ENCODE data around the gene BRD7.

The BRD7 gene

DNA sequence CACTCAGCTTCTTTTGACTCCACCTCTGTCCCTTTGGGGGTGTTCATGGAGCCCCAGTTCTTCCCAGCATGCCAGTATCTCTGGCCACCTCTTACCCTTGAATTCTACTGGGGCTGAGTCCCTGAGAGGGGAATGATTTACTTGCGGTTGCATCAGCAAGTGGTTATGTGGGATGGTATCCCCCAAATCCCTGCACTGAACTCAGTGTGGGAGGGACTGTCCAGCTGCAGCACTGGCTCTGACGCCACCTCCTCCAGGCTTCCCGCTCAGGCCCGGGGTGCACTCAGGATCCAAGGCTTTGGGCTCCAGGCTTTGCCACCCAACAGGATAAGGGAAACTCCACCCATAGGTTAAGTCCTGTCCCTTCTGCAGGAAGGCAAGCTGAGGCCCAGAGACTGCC is 21.1 kb upstream of the BRD7 start:
- DNase-seq (ENCODE audit: low read depth): no peak

DNA sequence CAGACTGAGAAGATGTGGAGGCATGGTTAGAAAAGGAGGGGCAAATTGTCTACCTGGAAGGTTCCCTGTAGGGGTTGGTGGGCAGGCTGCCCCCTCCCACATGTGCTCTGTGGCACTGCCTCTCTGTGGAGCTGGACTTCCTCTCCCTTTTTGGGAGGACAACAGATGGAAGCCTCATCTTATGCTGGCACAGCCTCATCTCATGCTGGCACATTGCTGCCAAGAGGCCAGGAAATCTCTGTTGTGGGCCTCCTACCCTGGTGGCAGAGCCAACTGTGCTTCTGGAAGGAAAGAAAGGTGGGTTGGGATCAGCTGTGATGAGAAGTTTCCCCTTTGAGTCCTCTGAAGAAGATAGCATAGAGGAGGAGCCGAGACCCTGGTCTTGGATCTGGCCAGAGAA is 19.7 kb upstream of the BRD7 start:
- DNase-seq (ENCODE audit: low read depth): no peak

DNA sequence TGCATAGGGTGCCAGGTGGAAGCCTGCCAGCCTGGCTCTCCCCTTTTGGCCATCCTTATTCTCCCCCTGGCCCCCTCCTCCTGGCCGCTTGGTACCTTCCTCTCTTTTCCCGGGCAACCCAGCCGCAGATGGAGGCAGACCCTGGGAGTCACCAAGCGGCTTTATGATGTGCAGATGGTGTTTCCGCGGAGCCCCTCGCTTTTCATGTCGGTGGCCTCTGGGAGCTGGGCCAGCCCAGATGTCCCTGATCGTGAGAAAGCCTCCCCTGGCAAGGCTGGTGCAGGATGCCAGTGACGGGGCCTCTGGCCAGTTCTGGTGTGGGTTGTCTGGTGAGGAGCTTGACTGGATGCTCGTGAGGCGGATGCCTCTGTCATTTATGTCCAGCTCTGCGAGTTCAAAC is 18.0 kb upstream of the BRD7 start:
- no peak for DNase-seq (ENCODE audit: low read depth)

DNA sequence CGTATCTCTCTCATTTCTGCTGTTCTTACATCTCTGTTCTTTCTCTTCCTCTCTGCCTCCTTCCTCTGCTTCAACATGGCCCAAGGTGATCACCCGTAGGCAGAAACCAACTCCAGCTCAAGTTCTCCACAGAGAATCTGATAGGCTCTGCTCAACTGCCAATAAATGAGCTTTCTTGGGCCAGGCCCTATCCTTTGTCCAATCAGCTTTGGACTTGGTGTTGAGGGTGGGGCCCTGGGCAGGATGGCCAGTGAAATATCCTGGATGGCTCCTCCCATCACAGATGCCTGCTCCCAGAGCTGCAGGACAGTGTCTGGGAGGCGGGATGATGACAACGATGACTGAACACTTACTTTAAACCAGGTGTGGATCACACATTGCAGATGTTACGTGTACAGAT is 17.4 kb upstream of the BRD7 start:
- no peak for DNase-seq (ENCODE audit: low read depth)

DNA sequence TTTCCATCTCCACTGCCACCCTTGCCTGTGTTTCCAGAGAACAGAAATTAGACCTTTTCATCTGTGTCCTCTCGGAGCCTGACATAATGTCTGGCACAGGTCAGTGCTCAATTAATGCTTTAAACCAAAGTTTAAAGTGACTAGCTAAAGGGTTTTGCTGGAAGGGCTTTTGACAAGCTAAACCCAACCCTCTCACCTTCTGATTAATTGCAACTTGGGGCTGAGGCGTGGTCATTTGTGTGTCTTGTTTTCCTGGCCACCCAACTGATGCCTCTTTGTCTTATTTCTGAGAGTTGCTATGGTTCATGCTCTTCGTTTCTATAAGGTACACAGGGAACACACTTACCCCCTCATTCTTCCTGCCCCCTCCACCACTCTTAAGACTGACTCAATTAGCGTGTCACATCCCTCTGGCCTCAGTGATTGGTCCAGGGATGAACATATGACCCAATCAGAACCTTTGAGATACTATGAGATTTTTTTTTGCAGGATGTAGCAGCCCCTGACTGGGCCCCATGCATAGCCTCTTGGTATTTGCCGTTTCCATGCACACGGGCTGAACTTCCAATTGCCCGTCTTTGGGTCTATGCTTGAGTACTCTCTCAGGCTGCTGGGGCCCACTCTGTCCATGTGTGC is 15.8 kb upstream of the BRD7 start:
- DNase-seq (ENCODE audit: low read depth): no peak

DNA sequence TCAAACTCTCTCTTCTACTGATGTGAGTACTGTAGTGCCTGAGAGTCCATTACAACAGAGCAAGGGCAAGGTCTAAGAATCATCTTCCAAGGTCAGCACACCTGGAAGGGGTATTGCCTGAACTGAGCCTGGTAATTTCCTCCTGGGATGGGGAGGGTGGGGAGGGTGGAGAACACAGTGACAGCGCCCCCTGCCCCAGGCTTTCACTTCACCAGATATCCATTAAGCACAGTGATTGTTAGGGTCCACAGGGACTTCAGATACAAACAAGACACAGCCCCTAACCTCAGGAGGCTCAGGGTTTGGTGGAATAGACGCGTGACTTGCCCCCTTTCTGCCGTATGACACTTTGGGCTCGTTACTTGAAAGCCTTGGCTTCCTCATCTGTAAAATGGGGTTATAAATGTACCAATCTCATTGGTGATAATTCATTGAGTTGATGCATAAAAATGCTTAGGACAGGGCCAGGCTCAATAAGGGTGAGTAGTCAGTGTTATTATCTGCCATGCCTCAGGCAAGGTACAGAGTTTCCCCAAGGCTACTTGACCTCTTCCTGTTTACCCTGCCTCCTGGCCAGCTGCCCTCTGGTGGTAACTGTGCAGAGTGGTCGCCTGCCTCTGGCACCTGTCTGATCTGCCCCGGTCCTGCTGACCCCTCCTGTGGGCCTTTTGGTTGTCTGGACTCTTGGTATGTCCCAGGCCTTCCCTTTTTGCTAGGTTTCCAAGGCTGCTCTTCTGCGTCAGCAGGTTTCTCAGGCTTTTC is 13.1 kb upstream of the BRD7 start:
- no peak for DNase-seq (ENCODE audit: low read depth)

DNA sequence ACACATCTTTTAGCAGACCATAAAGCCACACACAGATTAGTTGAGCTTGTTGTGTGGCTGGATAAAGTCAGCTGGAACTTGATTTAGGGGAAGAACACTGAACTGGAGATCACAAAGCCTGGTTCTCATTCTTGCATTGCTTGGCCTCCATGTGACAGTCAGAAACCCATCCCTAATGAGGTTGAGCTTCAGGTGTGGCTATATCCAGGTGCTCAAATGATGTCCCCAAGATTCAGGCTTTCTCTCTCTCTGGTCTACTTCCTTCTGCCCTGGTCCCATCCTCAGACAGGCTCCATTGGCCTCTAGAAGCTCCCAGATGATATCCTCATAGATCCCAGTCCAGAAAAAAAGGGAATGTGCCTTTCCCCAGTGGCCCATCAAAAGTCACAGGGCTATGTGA is 9.6 kb upstream of the BRD7 start:
- DNase-seq (ENCODE audit: low read depth): no peak

DNA sequence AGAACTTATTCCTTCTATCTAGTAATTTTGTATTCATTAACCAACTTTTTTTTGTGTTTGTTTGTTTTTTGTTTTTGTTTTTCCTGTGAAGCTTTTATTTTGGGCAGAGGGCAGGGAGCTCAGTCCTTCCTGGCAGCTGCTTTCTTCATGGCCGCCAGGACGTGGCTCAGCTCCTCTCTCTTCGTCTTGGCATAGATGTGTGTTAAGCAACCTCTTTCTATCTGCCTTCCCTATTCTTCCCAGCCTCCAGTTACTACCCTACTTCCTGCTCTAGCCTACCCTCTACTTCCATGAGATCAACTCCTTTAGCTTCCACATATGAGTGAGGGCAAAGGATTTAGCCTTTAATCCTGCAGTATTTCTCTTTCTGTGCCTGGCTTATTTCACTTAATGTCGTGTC is 8.2 kb upstream of the BRD7 start:
- DNase-seq (ENCODE audit: low read depth): no peak

DNA sequence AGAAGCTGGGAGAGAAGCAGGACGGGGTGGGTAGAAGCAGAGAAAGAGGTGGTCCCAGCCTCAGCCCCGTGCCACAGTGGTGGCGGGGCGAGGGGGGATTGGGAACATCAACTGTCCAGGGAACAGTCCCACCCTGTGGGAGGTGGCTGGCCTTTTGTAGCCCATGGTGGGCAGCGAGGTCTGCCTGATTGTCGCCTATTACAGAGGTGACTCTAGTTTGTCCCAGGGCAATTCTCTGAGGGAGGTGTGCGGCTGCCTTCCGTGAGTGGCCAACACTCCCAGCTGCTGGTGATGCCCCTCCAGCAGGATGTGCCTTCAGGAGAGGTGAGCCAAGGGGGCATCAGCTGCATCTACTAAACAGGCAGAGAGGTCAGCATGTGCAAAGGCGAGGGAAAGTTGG is 5.0 kb upstream of the BRD7 start:
- DNase-seq (ENCODE audit: low read depth): no peak

DNA sequence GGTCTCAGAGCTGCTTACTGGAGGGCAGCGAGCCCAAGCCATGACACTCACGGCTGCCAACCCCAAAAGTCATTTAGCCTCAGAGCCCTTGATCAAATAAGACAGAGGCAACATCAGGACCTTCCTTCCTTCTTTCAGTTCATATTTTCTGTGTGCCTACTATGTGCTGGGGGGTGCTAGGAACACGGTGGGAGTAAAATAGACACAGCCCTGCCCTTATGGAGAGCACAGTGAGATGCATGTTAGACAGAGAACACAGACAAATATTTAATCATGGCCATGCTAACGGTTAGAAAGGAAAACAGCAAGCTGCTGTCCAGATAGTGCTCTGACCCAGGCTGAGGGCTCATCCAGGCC is 4.5 kb upstream of the BRD7 start:
- no peak for DNase-seq (ENCODE audit: low read depth)

DNA sequence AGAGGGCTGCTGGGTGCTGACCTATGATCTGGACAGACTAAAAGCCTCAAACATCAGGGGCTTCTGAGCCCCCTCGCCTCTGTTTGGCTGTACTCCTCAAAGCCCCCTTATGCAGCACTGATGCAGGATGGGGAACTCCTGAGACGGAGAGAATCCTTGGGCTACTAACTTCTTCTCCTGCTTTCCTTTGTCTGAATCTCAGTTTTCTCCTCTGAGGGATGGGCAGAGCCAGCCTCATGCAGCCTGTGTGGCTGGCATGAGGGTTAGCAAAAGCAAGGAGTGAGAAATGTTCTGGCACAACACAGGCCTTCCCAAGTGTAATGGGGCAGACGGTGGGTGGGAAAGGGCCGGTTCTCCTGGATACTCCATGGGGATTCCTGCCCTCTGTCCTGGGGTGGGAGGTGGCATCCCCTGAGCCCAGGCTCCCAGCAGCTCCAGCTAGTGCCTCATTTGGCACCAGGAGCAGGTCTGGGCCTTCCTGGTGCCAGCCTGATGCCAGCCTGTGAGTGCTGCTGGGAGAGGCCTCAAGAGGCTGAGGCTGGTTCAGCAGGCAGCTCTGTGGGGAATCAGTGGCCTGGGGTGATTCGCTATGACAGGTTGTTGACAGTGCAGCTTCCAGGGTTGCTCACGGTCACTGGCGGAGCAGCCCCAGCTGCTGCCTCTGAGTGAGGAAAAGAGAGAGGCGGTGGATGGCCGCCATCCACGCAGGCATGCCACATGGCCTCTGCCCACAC is 4.0 kb upstream of the BRD7 start:
- no peak for DNase-seq (ENCODE audit: low read depth)

DNA sequence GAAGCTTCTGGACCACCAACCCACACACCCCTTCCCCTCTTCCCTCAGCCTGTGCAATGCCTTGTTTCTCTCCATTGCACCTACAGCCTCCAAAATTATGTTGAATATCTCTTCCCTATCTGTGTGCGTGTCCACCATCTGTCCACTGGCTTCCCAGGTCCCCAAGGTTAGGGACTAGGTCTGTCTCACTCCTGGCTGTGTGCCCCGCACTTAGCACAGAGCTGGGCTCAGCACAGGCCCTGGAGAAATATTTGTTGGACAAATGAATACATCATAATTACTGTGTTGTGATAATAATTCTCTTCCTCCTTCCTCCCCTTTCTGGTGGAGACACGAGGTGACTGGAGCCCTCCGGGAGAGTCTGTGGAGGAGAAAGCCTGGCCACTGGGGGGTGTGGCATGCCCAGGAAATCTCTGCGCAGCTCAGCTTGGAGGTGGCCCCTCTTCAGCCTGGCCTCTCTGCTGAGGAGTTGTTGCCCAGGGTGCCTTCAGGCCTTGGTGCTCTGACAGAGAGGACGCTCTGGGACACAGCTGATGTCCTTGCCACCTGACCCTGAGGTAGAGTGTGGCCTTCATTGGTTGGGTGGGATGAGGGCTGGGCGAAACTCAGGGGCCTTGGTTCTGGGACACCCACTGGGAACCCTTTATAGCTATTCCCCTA is 3.3 kb upstream of the BRD7 start:
- DNase-seq (ENCODE audit: low read depth): no peak

DNA sequence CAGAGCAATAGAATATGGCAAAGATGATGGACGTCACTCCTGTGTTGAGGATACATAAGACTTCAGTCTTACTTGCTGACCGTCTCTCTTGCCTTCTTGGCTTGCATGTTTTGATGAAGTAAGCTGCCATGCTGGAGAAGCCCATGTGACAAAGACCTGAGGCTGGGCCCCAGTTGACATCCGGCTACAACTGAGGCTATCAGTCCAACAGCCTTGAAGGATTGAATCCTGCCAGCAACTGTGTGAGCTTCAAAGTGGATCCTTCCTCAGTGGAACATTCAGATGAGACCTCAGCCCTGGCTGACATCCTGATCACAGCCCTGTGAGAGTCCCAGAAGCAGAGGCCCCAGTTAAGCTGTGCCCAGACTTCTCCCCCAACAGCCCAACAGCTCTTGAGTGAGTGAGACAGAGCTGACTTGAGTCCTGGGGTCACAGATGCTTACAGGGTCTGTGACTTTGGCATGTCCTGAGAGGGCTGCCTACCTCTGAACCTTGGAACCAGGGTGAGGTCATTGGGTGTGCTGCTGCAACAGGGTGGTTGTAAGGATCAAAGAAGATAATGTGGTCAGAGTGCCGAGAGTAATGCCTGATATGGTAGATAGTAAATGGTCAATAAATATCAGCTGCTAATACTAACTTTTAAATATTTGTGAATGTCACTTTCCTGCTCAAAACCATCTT is 2.4 kb upstream of the BRD7 start:
- DNase-seq (ENCODE audit: low read depth): no peak

DNA sequence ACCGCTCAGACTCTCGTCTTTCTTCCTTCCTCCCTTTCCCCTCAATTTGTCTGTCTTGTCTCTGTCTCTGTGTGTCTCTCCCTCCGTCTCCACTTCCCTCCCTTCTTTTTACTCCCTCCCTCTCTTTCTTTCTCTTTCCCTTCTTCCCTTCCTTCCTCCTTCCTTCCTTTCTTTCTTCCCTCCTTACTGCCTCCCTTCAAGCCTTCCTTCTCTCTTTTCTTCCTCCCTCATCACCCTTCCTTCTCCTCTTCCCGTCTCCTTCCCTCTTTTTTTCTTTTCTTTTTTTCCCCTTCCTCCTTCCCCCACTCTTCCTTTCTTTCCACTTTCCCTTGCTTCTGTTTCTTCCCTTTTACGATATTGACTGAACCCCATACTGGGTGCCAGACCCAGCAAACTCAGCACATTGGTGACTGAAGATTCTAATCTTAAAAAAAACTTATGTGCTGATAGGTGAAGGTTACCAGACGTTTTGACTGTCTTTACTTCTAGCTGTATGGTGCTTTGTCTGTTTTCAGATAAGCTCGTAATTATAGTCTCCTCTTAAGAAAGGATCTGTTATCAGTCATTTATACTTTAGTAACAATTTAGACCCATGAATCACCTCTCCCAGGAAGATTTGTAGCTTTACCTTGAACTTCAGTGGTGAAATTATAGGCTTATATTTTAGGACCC is 481 bp upstream of the BRD7 start:
- DNase-seq (ENCODE audit: low read depth): no peak

DNA sequence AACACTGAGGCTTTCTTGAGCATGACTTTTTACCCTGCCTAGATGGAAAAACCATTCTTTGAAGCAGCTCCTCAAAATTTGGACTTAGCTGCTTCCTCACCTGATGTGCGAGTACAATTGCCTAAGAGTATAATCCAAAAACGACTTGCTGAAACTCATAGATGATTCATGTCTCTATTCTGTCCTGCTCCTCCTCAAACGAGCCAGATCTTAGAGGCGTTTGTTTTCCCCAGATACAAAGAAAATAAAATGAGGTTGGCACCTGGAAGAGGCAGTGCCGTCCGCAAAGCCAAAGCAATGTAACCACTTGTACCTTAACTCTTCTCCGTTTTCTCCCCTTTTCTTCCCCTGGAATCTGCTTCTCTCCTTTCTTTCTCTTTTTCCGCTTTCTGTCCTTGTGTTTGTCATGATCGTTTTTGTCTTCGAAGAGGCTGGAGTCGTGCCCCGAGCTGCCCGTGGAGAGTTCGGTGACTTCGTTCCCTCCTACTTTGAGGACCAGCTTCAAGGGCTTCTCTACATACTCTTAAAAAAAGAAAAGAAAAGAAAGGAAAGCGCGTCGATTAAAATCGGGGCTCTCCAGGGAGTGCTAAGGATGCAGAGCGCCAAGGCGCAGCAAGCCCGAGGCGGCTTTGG is 895 bp downstream of the BRD7 start:
- DNase-seq (ENCODE audit: low read depth): no peak

DNA sequence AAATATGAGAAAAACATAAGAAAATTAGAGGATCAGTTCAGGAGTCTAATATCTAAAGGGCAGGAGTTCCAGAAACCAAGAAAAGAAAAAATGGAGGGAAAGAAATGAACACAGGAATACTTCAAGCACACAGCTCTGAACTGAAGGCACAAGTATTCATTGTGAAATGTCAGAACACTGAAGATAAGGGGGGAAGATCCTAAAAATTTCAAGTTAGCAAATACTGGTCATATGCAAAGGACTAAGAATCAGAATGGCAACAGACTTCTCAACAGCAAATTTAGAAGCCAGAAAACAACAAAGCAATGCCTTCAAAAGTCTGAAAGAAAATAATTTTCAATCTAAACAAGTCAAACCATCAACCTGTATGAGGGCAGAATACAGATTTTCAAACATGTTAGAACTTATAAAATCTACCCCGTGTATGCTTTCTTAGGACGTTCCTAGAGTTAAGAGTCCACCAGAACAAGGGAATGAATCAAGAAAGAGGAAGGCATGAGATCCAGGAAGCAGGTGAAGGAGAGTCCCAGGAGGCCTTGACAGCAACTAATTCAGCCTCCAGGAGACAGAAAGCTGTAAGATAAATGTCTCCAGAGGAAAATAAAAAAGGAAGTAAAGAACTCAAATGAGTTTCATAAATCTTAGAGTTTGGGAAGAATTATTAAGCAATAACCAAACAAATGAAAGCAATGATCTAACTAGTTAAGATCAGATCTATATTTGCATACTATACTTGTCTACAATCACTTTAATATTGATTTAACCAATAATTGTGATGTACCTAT is 2.8 kb downstream of the BRD7 start:
- no peak for DNase-seq (ENCODE audit: low read depth)

DNA sequence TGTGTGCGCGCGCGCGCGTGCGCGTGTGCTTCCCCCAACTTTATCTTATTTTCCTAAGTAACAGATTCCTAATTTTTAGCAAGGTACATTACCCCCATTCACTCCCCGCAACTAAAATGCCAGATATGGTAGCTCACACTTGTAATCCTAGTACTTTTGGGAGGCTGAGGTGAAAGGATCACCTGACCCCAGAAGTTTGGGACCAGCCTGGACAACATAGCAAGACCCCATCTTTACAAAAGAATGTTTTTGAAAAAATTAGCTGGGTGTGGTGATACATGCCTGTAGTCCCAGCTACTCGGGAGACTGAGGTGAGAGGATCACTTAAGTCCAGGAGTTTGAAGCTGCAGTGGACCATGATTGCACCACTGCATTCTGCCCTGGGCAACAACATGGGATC is 5.1 kb downstream of the BRD7 start:
- DNase-seq (ENCODE audit: low read depth): no peak

DNA sequence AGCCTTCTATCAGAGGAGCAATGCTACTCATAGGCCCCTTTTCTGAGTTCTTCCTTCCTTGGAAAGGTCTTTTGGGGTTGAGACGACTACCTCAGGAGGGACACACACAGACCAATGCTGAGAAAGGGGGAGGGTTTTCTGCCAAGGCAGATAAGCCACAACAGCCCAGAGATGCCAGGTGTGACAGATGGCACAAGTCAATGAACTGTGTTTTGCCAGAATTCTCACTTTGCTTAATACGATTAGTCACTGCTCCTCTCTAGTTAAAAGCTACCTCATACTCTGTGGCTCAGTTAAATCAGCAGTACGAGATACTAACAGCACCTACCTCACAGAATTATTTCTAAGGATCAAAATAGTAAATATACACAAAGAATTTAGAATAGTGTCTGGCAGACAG is 8.0 kb downstream of the BRD7 start:
- DNase-seq (ENCODE audit: low read depth): no peak

DNA sequence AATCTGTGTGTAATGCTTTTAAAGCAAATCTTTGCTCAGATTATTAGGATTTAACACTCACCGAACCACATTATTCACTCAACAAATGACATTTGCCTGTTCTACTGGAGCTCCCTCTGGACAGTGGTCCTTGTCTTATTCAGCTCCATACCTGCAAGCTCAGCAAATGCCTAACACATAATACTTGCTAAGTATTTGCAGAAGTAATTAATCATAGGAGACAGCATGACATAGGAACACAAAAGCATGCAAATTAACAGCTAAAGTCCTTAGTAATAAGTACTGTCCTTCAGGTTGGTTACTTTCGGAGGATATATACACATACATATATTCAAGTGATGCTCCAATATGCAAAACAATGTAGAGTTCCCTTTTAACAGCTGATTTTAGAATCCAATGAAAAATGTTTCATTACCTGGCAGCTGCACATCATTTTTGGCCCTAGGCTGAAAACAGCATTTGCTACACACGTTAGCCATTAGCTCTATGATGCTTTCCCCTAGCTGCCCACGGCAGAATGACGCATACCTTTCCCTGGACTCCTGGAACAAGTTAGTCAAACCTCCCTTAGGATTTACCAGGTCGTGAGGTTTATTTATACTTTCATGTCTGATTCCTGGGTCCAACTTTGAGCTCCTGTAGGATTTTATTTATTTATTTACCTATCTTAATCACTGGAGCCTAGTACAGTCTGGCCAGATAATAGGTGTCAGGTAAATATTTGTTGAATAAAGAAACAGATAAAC is 8.6 kb downstream of the BRD7 start:
- peak; percentile 47 for DNase-seq (ENCODE audit: low read depth)

DNA sequence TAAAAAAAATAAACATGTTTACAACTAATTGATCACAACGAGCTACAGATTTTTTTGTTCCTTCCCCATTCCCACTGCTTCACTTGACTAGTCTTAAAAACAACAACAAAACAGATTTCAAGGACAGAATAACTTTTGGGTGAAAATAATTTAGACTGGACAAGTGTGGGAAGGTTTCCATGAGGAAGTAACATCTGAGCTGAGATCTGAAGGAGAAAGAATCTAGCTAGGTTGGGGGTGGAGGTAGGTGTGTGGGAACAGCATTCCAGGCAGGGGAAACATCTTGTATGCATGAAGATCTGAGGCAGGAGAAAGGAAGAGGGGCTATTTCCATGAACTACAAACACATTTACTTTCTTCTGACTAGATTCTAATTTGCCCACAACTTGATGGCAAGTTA is 9.2 kb downstream of the BRD7 start:
- no peak for DNase-seq (ENCODE audit: low read depth)
